HepG2 (cell line): ENCODE measurements around the gene C11orf91. TPM values are rescaled to one million over a fixed set of nuclear protein-coding genes. Genes with fewer than 3 reads are reported as not detected.

Source experiments
- ATAC-seq: fragments of 200-7000 bp; cut with Tn5 transposase; 3 replicates; pipeline ENCODE4 v1.9.1; 2020; ENCODE audit warnings: mild to moderate bottlenecking, moderate library complexity
- BruUV-seq: library from RNA; stranded (reverse); fragments of 400-500 nt; replicated peaks from 2 replicates; lab custom pipeline; 2021; lab: Mats Ljungman, UMichigan
- CTCF ChIA-PET: fragments of 300-600 bp; formaldehyde crosslinking; extraction: SDS; loops from one replicate; lab custom pipeline; 2021; ENCODE audit warnings: low total read pairs, inconsistent platforms, low intra/inter-chr PET ratio; lab: Yijun Ruan, JAX
- POLR2A ChIA-PET: fragments of 350-600 bp; sonication (Branson Sonifier 250); formaldehyde crosslinking; loops from one replicate; lab custom pipeline; 2020; ENCODE audit warnings: antibody characterized with exemption, inconsistent platforms; lab: Yijun Ruan, JAX
- DNase-seq: peaks from one replicate; pipeline ENCODE4 v3.0.0-alpha.2; 2015; ENCODE audit warnings: low spot score
- FAIRE-seq: peaks from 3 replicates; lab custom pipeline; 2011; peaks lifted over from hg19 to GRCh38; lab: Jason Lieb, UNC
- H2AFZ ChIP-seq: one replicate; pipeline ENCODE4 v1.6.1; 2011; ENCODE audit warnings: low read length, inconsistent platforms
- H3K27ac ChIP-seq: fragments of 300-600 bp; 3 replicates; pipeline ENCODE4 v1.8.0; 2011; ENCODE audit warnings: mixed run types, mild to moderate bottlenecking, mixed read lengths, low read length, inconsistent platforms; ENCODE audit not compliant: insufficient read depth; ENCODE audit errors: extremely low read length
- H3K27me3 ChIP-seq, 2 experiments: fragments of 200-600 bp in 1 of 2; 2 replicates in 1 of 2; 3 replicates in 1 of 2; pipeline versions ENCODE4 v1.6.0 to v1.8.0; 2011; ENCODE audit warnings: low read length in 2 of 2, mild to moderate bottlenecking in 2 of 2, moderate library complexity in 2 of 2, inconsistent platforms in 1 of 2; ENCODE audit not compliant: insufficient read depth in 2 of 2, control insufficient read depth in 1 of 2
- H3K36me3 ChIP-seq, 2 experiments: fragments of 200-600 bp in 1 of 2; replicated peaks in 1 of 2; 2 replicates in 1 of 2; 3 replicates in 1 of 2; pipeline versions ENCODE4 v1.5.1 to v1.8.0; 2011; ENCODE audit warnings: low read length in 2 of 2, inconsistent platforms in 1 of 2; ENCODE audit not compliant: insufficient read depth in 2 of 2, control insufficient read depth in 1 of 2
- H3K4me1 ChIP-seq: 2 replicates; pipeline ENCODE4 v1.5.1; 2012; ENCODE audit warnings: low read length, inconsistent platforms; ENCODE audit not compliant: insufficient read depth
- H3K4me2 ChIP-seq: 2 replicates; pipeline ENCODE4 v1.6.0; 2011; ENCODE audit warnings: low read depth, low read length, inconsistent platforms
- H3K4me3 ChIP-seq, 3 experiments: fragments of 200-600 bp in 1 of 3; sonication (generic), shearing (Covaris generic) in 1 of 3; replicated peaks in 1 of 3; 2 replicates each; pipeline ENCODE4 v1.5.1; 2011 to 2016; ENCODE audit warnings: low read length in 3 of 3, inconsistent platforms in 2 of 3, low read depth in 2 of 3, mild to moderate bottlenecking in 2 of 3, control low read depth in 1 of 3, mixed read lengths in 1 of 3; ENCODE audit not compliant: insufficient read depth in 1 of 3
- H3K79me2 ChIP-seq: one replicate; pipeline ENCODE4 v1.6.1; 2011; ENCODE audit warnings: low read length, inconsistent platforms; ENCODE audit not compliant: insufficient read depth
- H3K9ac ChIP-seq: 2 replicates; pipeline ENCODE4 v1.6.0; 2011; ENCODE audit warnings: mild to moderate bottlenecking, low read depth, low read length, inconsistent platforms; ENCODE audit not compliant: insufficient read depth
- H3K9me3 ChIP-seq: 2 replicates; pipeline ENCODE4 v1.5.1; 2012; ENCODE audit warnings: mild to moderate bottlenecking, low read length
- H4K20me1 ChIP-seq: 2 replicates; pipeline ENCODE4 v1.6.0; 2011; ENCODE audit warnings: inconsistent platforms, mild to moderate bottlenecking, low read length, moderate library complexity; ENCODE audit not compliant: insufficient read depth
- RFX5 ChIP-seq: IDR thresholded peaks from 2 replicates; pipeline ENCODE4 v1.6.1; 2011; ENCODE audit warnings: low read depth, low read length, improper control_type of control experiment
- TARDBP ChIP-seq: sonication (generic); formaldehyde crosslinking; IDR thresholded peaks from 2 replicates; pipeline ENCODE4 v1.8.0; 2022; ENCODE audit warnings: mild to moderate bottlenecking, missing genetic modification reagents
- ZNF549 ChIP-seq: sonication (generic); formaldehyde crosslinking; IDR thresholded peaks from 2 replicates; pipeline ENCODE4 v1.5.0; 2020; ENCODE audit warnings: missing genetic modification reagents
- ZNF598 ChIP-seq: sonication (generic); formaldehyde crosslinking; IDR thresholded peaks from 2 replicates; pipeline ENCODE4 v1.5.1; 2020; ENCODE audit warnings: mild to moderate bottlenecking, missing genetic modification reagents, borderline replicate concordance
- WGBS: methylation state at CpG from one replicate; pipeline ENCODE4 v1.1.6; 2017; ENCODE audit warnings: low lambda C conversion rate; 5-methylcytosine and 5-hydroxymethylcytosine counted together
- in situ Hi-C: cut with HindIII; loops from 2 replicates; pipeline ENCODE4 v1.10.0; 2017; ENCODE audit warnings: low pct_unique_long_range_greater_than_20kb; ENCODE audit not compliant: extremely low pct_ligation_motif_present
- intact Hi-C: fragments of 100-400 bp; cut with micrococcal nuclease; formaldehyde crosslinking; loops from one replicate; pipeline ENCODE4 v1.10.0; 2022; ENCODE audit not compliant: unreplicated experiment
- polyA plus RNA-seq, 8 experiments: library from polyadenylated mRNA; depleted of rRNA in 3 of 8; stranded (reverse) in 7 of 8; unstranded in 1 of 8; fragments of >200 nt; fragmentation: Illumina TruSeq in 4 of 8; extraction: Trizol in 4 of 8; gene quantifications; 2 replicates each; pipeline versions ENCODE4 v1.2.1 to v1.2.3, GENCODE V29; 2011 to 2016; ENCODE audit warnings: low read depth in 4 of 8, missing spikeins in 1 of 8, mixed read lengths in 1 of 8; ENCODE audit not compliant: insufficient read depth in 1 of 8
- total RNA-seq, 5 experiments: library from RNA; depleted of rRNA; stranded (reverse); fragments of >200 nt; fragmentation: Illumina TruSeq; extraction: Trizol; gene quantifications; 2 replicates each; pipeline ENCODE4 v1.2.3, GENCODE V29; 2016; ENCODE audit warnings: low read depth in 1 of 5
- TF ChIP-seq, protein P1 (sequence below): sonication (generic); formaldehyde crosslinking; IDR thresholded peaks from 2 replicates; pipeline ENCODE4 v1.5.1; 2020; ENCODE audit warnings: mild to moderate bottlenecking, moderate library complexity, missing genetic modification reagents
- TF ChIP-seq, protein P2 (sequence below): sonication (generic); formaldehyde crosslinking; IDR thresholded peaks from 2 replicates; pipeline ENCODE4 v1.4.0; 2020; ENCODE audit warnings: missing genetic modification reagents, borderline replicate concordance

The C11orf91 gene
- total and polyA plus RNA-seq, 2 of the 13 experiments (the other 11 are each of a cell fraction or from before 2014, with no cell fraction given), result 0.35 TPM; not detected in 1

DNA sequence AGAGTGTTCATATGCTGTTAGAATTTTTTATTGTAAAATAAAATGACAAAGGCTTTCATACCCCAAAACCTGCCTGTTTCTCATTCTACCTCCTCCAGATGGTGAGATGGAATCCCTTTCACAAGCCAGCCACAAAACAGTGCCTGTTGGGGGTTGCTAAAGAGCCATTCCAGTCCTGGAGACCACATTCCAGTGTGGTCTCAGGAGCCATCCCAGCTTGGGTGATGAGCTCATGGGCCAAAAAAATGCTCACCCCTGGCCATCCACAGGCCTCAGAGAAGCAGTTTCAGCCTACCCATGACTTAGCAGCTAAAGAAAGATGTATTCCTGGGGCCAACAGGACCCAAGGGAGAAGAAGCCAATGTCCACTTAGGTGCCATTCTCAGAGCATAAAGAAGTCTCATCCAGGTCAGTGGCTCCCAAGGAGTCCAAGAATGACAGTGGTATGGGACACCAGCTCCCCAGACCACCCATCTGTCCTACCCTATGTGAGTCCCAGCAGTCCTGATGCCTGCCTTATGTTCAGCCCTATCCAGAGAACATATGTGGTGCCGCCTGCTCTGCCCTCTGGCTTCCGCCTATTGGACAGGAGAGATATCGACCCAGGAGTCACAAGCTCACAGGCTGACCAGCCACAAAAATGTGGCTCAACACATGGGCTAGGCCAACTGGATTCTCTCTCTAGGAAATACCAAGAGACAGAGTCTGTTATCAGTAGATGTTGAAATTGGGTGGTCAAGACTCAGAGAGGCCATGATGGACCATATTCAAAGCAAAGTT is 26.4 kb downstream of the C11orf91 start (continued):
- TF ChIP-seq ZNF598 (CRISPR knock-in tag), result no peak
- TF ChIP-seq TARDBP, result no peak

DNA sequence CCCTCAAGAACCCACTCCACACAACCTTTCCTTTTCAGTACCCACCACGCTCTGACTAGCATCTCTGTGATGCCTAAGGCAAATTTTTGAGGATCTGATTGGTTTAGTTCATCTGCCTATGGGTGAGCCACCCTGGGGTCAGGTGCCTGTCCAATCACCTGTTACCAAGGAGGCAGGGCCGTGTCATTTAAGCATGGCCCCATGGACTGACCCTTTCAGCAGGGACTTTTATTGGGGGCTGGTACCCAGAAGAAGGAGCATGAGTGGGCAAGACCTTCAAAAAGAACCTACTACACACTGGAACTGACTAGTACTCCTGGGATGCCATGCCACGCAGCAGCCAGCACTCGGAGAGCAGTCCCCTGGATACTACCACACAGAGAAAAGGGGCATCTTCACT is 28.4 kb downstream of the C11orf91 start:
- no peak overlapping the region for H3K9ac ChIP-seq
- CTCF ChIA-PET, result no interaction called here
- ATAC-seq, result no peak
- H3K4me1 ChIP-seq, result no peaks in the 10 kb centered on the region
- in situ Hi-C loops, result no loop called here
- no peak overlapping the region for H2AFZ ChIP-seq
- no peak overlapping the region for H3K4me2 ChIP-seq
- BruUV-seq, result no TSS peak
- TF ChIP-seq ZNF549 (no peak), RFX5 (peak; percentile 92)
- TF ChIP-seq, protein P1, sequence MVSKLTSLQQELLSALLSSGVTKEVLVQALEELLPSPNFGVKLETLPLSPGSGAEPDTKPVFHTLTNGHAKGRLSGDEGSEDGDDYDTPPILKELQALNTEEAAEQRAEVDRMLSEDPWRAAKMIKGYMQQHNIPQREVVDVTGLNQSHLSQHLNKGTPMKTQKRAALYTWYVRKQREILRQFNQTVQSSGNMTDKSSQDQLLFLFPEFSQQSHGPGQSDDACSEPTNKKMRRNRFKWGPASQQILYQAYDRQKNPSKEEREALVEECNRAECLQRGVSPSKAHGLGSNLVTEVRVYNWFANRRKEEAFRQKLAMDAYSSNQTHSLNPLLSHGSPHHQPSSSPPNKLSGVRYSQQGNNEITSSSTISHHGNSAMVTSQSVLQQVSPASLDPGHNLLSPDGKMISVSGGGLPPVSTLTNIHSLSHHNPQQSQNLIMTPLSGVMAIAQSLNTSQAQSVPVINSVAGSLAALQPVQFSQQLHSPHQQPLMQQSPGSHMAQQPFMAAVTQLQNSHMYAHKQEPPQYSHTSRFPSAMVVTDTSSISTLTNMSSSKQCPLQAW, result no peak
- TF ChIP-seq, protein P2, sequence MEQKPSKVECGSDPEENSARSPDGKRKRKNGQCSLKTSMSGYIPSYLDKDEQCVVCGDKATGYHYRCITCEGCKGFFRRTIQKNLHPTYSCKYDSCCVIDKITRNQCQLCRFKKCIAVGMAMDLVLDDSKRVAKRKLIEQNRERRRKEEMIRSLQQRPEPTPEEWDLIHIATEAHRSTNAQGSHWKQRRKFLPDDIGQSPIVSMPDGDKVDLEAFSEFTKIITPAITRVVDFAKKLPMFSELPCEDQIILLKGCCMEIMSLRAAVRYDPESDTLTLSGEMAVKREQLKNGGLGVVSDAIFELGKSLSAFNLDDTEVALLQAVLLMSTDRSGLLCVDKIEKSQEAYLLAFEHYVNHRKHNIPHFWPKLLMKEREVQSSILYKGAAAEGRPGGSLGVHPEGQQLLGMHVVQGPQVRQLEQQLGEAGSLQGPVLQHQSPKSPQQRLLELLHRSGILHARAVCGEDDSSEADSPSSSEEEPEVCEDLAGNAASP (CRISPR knock-in tag), result no peak
- TF ChIP-seq, all 625 proteins: peak for 1
- no peaks in the 10 kb centered on the region for H3K36me3 ChIP-seq
- FAIRE-seq (no peak), DNase-seq (no peak)
- intact Hi-C loops, result no loop called here
- no peaks in the 10 kb centered on the region for H3K79me2 ChIP-seq
- H3K27me3 ChIP-seq, result peaks cover 2 to 5% of the 10 kb centered on the region in 2 experiments; a peak in 4 of 5 replicates
- no peak overlapping the region for H3K27ac ChIP-seq
- H3K9me3 ChIP-seq, result no peaks in the 10 kb centered on the region
- POLR2A ChIA-PET, result no interaction called here
- no peaks in the 10 kb centered on the region for H4K20me1 ChIP-seq
- WGBS, result 3% methylated on average over 2 of the region's 4 CpGs
- H3K4me3 ChIP-seq, result no peak overlapping the region
